Panc1 (cell line): ENCODE data around the gene METTL27. TPM values are rescaled to one million over a fixed set of nuclear protein-coding genes. Genes with fewer than 3 reads are reported as not detected.

ENCODE experiments used
- ATAC-seq: fragments of 200-7000 bp; cut with Tn5 transposase; 2 replicates; pipeline ENCODE4 v1.9.1; 2020; ENCODE audit warnings: mild to moderate bottlenecking, moderate library complexity
- BruUV-seq: library from RNA; stranded (reverse); fragments of 400-500 nt; replicated peaks from 2 replicates; lab custom pipeline; 2021; lab: Mats Ljungman, UMichigan
- CTCF ChIA-PET: fragments of 300-600 bp; sonication (Branson Sonifier 250); formaldehyde crosslinking; loops from one replicate; lab custom pipeline; 2022; ENCODE audit warnings: antibody characterized with exemption; lab: Charles Lee
- POLR2A ChIA-PET: fragments of 300-600 bp; sonication (Branson Sonifier 250); formaldehyde crosslinking; loops from one replicate; lab custom pipeline; 2022; ENCODE audit warnings: antibody characterized with exemption; lab: Charles Lee
- DNase-seq: peaks from one replicate; pipeline ENCODE4 v3.0.0-alpha.2; 2010; ENCODE audit warnings: low read depth, low spot score
- H3K27ac ChIP-seq: 2 replicates; pipeline ENCODE4 v1.5.1; 2011; ENCODE audit warnings: mild to moderate bottlenecking, low read length, inconsistent platforms
- H3K27me3 ChIP-seq: fragments of 200-500 bp; sonication (Bioruptor generic); 2 replicates; pipeline ENCODE4 v1.6.0; 2014; ENCODE audit warnings: low read length, inconsistent platforms; ENCODE audit not compliant: control insufficient read depth, insufficient read depth
- H3K36me3 ChIP-seq: fragments of 200-500 bp; sonication (Bioruptor generic); 2 replicates; pipeline ENCODE4 v1.5.1; 2014; ENCODE audit warnings: inconsistent platforms, mild to moderate bottlenecking, low read length, moderate library complexity; ENCODE audit not compliant: control insufficient read depth, insufficient read depth
- H3K4me1 ChIP-seq: 2 replicates; pipeline ENCODE4 v1.5.1; 2011; ENCODE audit warnings: inconsistent platforms, mild to moderate bottlenecking, low read length, moderate library complexity; ENCODE audit not compliant: control insufficient read depth, insufficient read depth
- H3K4me3 ChIP-seq, 2 experiments: 2 replicates each; pipeline ENCODE4 v1.5.1; 2011 to 2012; ENCODE audit warnings: low read depth in 2 of 2, low read length in 2 of 2, mild to moderate bottlenecking in 2 of 2, inconsistent platforms in 1 of 2, moderate library complexity in 1 of 2
- H3K9me3 ChIP-seq: fragments of 200-500 bp; sonication (Bioruptor generic); 2 replicates; pipeline ENCODE4 v1.5.1; 2014; ENCODE audit warnings: low read depth, mild to moderate bottlenecking, inconsistent platforms, low read length, moderate library complexity; ENCODE audit not compliant: control insufficient read depth, insufficient read depth
- POLR2AphosphoS5 ChIP-seq: IDR thresholded peaks from 2 replicates; pipeline ENCODE4 v1.6.1; 2012; ENCODE audit warnings: mild to moderate bottlenecking, low read depth, low read length, moderate library complexity
- SIN3A ChIP-seq: IDR thresholded peaks from 2 replicates; pipeline ENCODE4 v1.6.1; 2012; ENCODE audit warnings: low read depth, mild to moderate bottlenecking, low read length, moderate library complexity, borderline replicate concordance; ENCODE audit not compliant: insufficient read depth
- TCF7L2 ChIP-seq: IDR thresholded peaks from 2 replicates; pipeline ENCODE4 v1.6.1; 2011; ENCODE audit warnings: mild to moderate bottlenecking, low read depth, low read length, inconsistent platforms
- in situ Hi-C: cut with HindIII; loops from 2 replicates; pipeline ENCODE4 v1.10.0; 2016; ENCODE audit warnings: low sequenced_read_pairs, low pct_unique_long_range_greater_than_20kb
- intact Hi-C: fragments of 100-400 bp; cut with micrococcal nuclease; formaldehyde crosslinking; loops from one replicate; pipeline ENCODE4 v1.10.0; 2022; ENCODE audit not compliant: unreplicated experiment
- total RNA-seq: library from RNA; stranded (reverse); gene quantifications from one replicate; pipeline ENCODE4 v1.2.1, GENCODE V29; 2021; ENCODE audit not compliant: unreplicated experiment
- TF ChIP-seq, protein P1 (sequence below): fragments of 450-650 bp; IDR thresholded peaks from 2 replicates; pipeline ENCODE4 v1.5.1; 2017; ENCODE audit warnings: mild to moderate bottlenecking
- TF ChIP-seq, protein P2 (sequence below), 2 experiments: IDR thresholded peaks; 2 replicates each; pipeline ENCODE4 v1.6.1; 2011 to 2012; ENCODE audit warnings: low read depth in 2 of 2, control low read depth in 1 of 2, low read length in 1 of 2, mild to moderate bottlenecking in 1 of 2, moderate library complexity in 1 of 2; ENCODE audit not compliant: insufficient read depth in 1 of 2

METTL27 gene
- total RNA-seq, 1 experiment from 2014 or later = 3.4 TPM

- intact Hi-C loops = no loop called here
- no TSS peak for BruUV-seq
- ChIA-PET POLR2A (no interaction called here), CTCF (interaction anchor here (0.8 kb wide), 1 partner anchor 32 kb away, joined by 3 read pairs; no protein-coding TSS in a partner anchor)
- in situ Hi-C loops = no loop called here
- ATAC-seq = no peak
- no peaks in the 10 kb centered on the region for H3K27me3 ChIP-seq
- 0 out of 2 replicates have a peak, but pooled peaks cover 4% of the 10 kb centered on the region for H3K4me1 ChIP-seq
- TF ChIP-seq POLR2AphosphoS5 (no peak), TCF7L2 (no peak), SIN3A (no peak)
- TF ChIP-seq, protein P1, sequence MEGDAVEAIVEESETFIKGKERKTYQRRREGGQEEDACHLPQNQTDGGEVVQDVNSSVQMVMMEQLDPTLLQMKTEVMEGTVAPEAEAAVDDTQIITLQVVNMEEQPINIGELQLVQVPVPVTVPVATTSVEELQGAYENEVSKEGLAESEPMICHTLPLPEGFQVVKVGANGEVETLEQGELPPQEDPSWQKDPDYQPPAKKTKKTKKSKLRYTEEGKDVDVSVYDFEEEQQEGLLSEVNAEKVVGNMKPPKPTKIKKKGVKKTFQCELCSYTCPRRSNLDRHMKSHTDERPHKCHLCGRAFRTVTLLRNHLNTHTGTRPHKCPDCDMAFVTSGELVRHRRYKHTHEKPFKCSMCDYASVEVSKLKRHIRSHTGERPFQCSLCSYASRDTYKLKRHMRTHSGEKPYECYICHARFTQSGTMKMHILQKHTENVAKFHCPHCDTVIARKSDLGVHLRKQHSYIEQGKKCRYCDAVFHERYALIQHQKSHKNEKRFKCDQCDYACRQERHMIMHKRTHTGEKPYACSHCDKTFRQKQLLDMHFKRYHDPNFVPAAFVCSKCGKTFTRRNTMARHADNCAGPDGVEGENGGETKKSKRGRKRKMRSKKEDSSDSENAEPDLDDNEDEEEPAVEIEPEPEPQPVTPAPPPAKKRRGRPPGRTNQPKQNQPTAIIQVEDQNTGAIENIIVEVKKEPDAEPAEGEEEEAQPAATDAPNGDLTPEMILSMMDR = no peak
- TF ChIP-seq, protein P2, sequence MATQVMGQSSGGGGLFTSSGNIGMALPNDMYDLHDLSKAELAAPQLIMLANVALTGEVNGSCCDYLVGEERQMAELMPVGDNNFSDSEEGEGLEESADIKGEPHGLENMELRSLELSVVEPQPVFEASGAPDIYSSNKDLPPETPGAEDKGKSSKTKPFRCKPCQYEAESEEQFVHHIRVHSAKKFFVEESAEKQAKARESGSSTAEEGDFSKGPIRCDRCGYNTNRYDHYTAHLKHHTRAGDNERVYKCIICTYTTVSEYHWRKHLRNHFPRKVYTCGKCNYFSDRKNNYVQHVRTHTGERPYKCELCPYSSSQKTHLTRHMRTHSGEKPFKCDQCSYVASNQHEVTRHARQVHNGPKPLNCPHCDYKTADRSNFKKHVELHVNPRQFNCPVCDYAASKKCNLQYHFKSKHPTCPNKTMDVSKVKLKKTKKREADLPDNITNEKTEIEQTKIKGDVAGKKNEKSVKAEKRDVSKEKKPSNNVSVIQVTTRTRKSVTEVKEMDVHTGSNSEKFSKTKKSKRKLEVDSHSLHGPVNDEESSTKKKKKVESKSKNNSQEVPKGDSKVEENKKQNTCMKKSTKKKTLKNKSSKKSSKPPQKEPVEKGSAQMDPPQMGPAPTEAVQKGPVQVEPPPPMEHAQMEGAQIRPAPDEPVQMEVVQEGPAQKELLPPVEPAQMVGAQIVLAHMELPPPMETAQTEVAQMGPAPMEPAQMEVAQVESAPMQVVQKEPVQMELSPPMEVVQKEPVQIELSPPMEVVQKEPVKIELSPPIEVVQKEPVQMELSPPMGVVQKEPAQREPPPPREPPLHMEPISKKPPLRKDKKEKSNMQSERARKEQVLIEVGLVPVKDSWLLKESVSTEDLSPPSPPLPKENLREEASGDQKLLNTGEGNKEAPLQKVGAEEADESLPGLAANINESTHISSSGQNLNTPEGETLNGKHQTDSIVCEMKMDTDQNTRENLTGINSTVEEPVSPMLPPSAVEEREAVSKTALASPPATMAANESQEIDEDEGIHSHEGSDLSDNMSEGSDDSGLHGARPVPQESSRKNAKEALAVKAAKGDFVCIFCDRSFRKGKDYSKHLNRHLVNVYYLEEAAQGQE (IDR thresholded peaks at IDR 0.05; ENCODE audit: insufficient read depth in 1 of 2, low read depth in 2 of 2, low read length in 1 of 2) = no peak
- H3K9me3 ChIP-seq = no peaks in the 10 kb centered on the region
- no peaks in the 10 kb centered on the region for H3K36me3 ChIP-seq
- H3K4me3 ChIP-seq = no peak overlapping the region
- DNase-seq = no peak
- no peak overlapping the region for H3K27ac ChIP-seq
Measured at GRCh38 chr7:73882047-73882402, 39.7 kb upstream of the METTL27 start.

GRCh38 chr7:73881352-73882046 is 39.2 kb upstream of the METTL27 start:
- BruUV-seq = no TSS peak
- Histone ChIP-seq H3K4me3 (no peak overlapping the region), H3K4me1 (0 out of 2 replicates have a peak, but pooled peaks cover 4% of the 10 kb centered on the region), H3K36me3 (no peaks in the 10 kb centered on the region), H3K27me3 (no peaks in the 10 kb centered on the region), H3K9me3 (no peaks in the 10 kb centered on the region), H3K27ac (no peak overlapping the region)
- DNase-seq (no peak), ATAC-seq (no peak)
- intact Hi-C loops (no loop called here), in situ Hi-C loops (no loop called here)
- TF ChIP-seq POLR2AphosphoS5 (no peak), TCF7L2 (no peak), SIN3A (no peak)
- TF ChIP-seq, protein P2 (IDR thresholded peaks at IDR 0.05; ENCODE audit: insufficient read depth in 1 of 2, low read depth in 2 of 2, low read length in 1 of 2) = no peak
- TF ChIP-seq, protein P1 = no peak
- POLR2A ChIA-PET = no interaction called here
- CTCF ChIA-PET = no interaction called here
